Measurements from ENCODE around the gene ABCD4.

ABCD4 gene

GRCh38 chr14:74243051-74243450 lies 59.7 kb downstream of the ABCD4 start:
- Mint-ChIP-seq H3K36me3 (ENCODE audit: low read depth) (no peaks in the 10 kb centered on the region), H3K9me3 (no peaks in the 10 kb centered on the region), H3K27me3 (ENCODE audit: low read depth, poor library complexity) (peaks cover 100% of the 10 kb centered on the region), H3K4me1 (peaks cover 50% of the 10 kb centered on the region), H3K27ac (no peak overlapping the region), H3K4me3 (no peak overlapping the region)
- no peak for TF ChIP-seq CTCF (IDR thresholded peaks at IDR 0.05)
- no peak for DNase-seq

- H3K9me3 Mint-ChIP-seq, result no peaks in the 10 kb centered on the region
- no peak overlapping the region for H3K4me3 Mint-ChIP-seq
- no peak for TF ChIP-seq CTCF (IDR thresholded peaks at IDR 0.05)
- no peak for DNase-seq
- no peak overlapping the region for H3K27ac Mint-ChIP-seq
- peaks cover 100% of the 10 kb centered on the region for H3K27me3 Mint-ChIP-seq (ENCODE audit: low read depth, poor library complexity)
- H3K4me1 Mint-ChIP-seq, result peaks cover 50% of the 10 kb centered on the region
- no peaks in the 10 kb centered on the region for H3K36me3 Mint-ChIP-seq (ENCODE audit: low read depth)
Measured at GRCh38 chr14:74242780-74243042, 60.0 kb downstream of the ABCD4 start.

- H3K27ac Mint-ChIP-seq, result no peak overlapping the region
- H3K9me3 Mint-ChIP-seq, result no peaks in the 10 kb centered on the region
- H3K36me3 Mint-ChIP-seq (ENCODE audit: low read depth), result no peaks in the 10 kb centered on the region
- H3K27me3 Mint-ChIP-seq (ENCODE audit: low read depth, poor library complexity), result peaks cover 100% of the 10 kb centered on the region
- H3K4me3 Mint-ChIP-seq, result peak overlapping the region; percentile 57
- no peak for DNase-seq
- no peak for TF ChIP-seq CTCF (IDR thresholded peaks at IDR 0.05)
- H3K4me1 Mint-ChIP-seq, result peaks cover 50% of the 10 kb centered on the region
Measured at GRCh38 chr14:74242021-74242779, 60.5 kb downstream of the ABCD4 start.

GRCh38 chr14:74241652-74242017 lies 61.1 kb downstream of the ABCD4 start:
- Mint-ChIP-seq H3K27me3 (ENCODE audit: low read depth, poor library complexity) (peaks cover 100% of the 10 kb centered on the region), H3K4me3 (peak overlapping the region; percentile 72), H3K36me3 (ENCODE audit: low read depth) (no peaks in the 10 kb centered on the region), H3K27ac (peak overlapping the region; percentile 48), H3K4me1 (peaks cover 47% of the 10 kb centered on the region), H3K9me3 (no peaks in the 10 kb centered on the region)
- no peak for DNase-seq
- no peak for TF ChIP-seq CTCF (IDR thresholded peaks at IDR 0.05)

GRCh38 chr14:74240794-74241651 lies 61.7 kb downstream of the ABCD4 start:
- no peak for TF ChIP-seq CTCF (IDR thresholded peaks at IDR 0.05)
- Mint-ChIP-seq H3K9me3 (no peaks in the 10 kb centered on the region), H3K36me3 (ENCODE audit: low read depth) (no peaks in the 10 kb centered on the region), H3K4me3 (peak overlapping the region; percentile 72), H3K27me3 (ENCODE audit: low read depth, poor library complexity) (peaks cover 100% of the 10 kb centered on the region), H3K27ac (peak overlapping the region; percentile 48), H3K4me1 (peaks cover 41% of the 10 kb centered on the region)
- DNase-seq, result peak; percentile 53

All from nephron progenitor cell (in vitro differentiated cells).